ENCODE results near the gene FKBP1C. TPM values are rescaled to one million over a fixed set of nuclear protein-coding genes. Genes with fewer than 3 reads are reported as not detected.
"Not testable (repeated sequence)": the region's sequence is repeated elsewhere in the genome, so short reads cannot be mapped to it uniquely, and the experiment has no call there.

FKBP1C gene
- total RNA-seq: not detected

GRCh38 chr6:63211343-63211742 lies at the start of gene FKBP1C:
TSS of gene FKBP1C (plus strand) at chr6:63211469.
- ATAC-seq: not testable (repeated sequence)

GRCh38 chr6:63164047-63164803 lies 47.0 kb upstream of the FKBP1C start:
- ATAC-seq: not testable (repeated sequence)

- ATAC-seq: no peak
Observed at GRCh38 chr6:63174173-63174572, 37.1 kb upstream of the FKBP1C start.

GRCh38 chr6:63176181-63176580 lies 35.1 kb upstream of the FKBP1C start:
- ATAC-seq: no peak

GRCh38 chr6:63180367-63180766 lies 30.9 kb upstream of the FKBP1C start:
- no peak for ATAC-seq

GRCh38 chr6:63186970-63187369 lies 24.3 kb upstream of the FKBP1C start:
- no peak for ATAC-seq

- ATAC-seq: no peak
Observed at GRCh38 chr6:63188828-63189227, 22.4 kb upstream of the FKBP1C start.

- ATAC-seq: no peak
Observed at GRCh38 chr6:63193324-63193723, 17.9 kb upstream of the FKBP1C start.

GRCh38 chr6:63197741-63198140 lies 13.5 kb upstream of the FKBP1C start:
- no peak for ATAC-seq

GRCh38 chr6:63213325-63213724 lies 2.1 kb downstream of the FKBP1C start:
- no peak for ATAC-seq

- no peak for ATAC-seq
Observed at GRCh38 chr6:63214816-63215215, 3.5 kb downstream of the FKBP1C start.

GRCh38 chr6:63224179-63224578 lies 12.9 kb downstream of the FKBP1C start:
- no peak for ATAC-seq

GRCh38 chr6:63225987-63226386 lies 14.7 kb downstream of the FKBP1C start:
- ATAC-seq: not testable (repeated sequence)

- not testable (repeated sequence) for ATAC-seq
Observed at GRCh38 chr6:63227928-63228894, 16.9 kb downstream of the FKBP1C start.

- not testable (repeated sequence) for ATAC-seq
Observed at GRCh38 chr6:63230027-63230426, 18.8 kb downstream of the FKBP1C start.

GRCh38 chr6:63230511-63230910 lies 19.2 kb downstream of the FKBP1C start:
- not testable (repeated sequence) for ATAC-seq

- ATAC-seq: no peak
Observed at GRCh38 chr6:63236398-63236817, 25.1 kb downstream of the FKBP1C start.

- ATAC-seq: no peak
Observed at GRCh38 chr6:63245420-63245819, 34.2 kb downstream of the FKBP1C start.

GRCh38 chr6:63245909-63246308 lies 34.6 kb downstream of the FKBP1C start:
- no peak for ATAC-seq

- no peak for ATAC-seq
Observed at GRCh38 chr6:63246581-63246980, 35.3 kb downstream of the FKBP1C start.

GRCh38 chr6:63249875-63250482 lies 38.7 kb downstream of the FKBP1C start:
- ATAC-seq: no peak

- ATAC-seq: no peak
Observed at GRCh38 chr6:63259153-63259552, 47.9 kb downstream of the FKBP1C start.

- no peak for ATAC-seq
Observed at GRCh38 chr6:63261820-63262219, 50.6 kb downstream of the FKBP1C start.

Measured in esophagus mucosa (tissue), 1 donor.